Skeletal muscle cell (primary cell): ENCODE data around the gene CCHCR1.
A peak's percentile ranks its signal among the peaks of the same experiment; 100 is the strongest.

Experiments used
- DNase-seq: peaks from one replicate; pipeline ENCODE4 v3.0.0-alpha.2; 2010; ENCODE audit warnings: low read depth
- H3K4me3 ChIP-seq: 2 replicates; pipeline ENCODE4 v1.5.1; 2011; ENCODE audit warnings: low read depth, mild to moderate bottlenecking, control low read depth, low read length, moderate library complexity

The CCHCR1 gene

GRCh38 chr6:31142361-31142761, 15.2 kb downstream of the CCHCR1 start:
- no peak for DNase-seq
- no peak overlapping the region for H3K4me3 ChIP-seq

- no peak for DNase-seq
- no peak overlapping the region for H3K4me3 ChIP-seq
Observed at GRCh38 chr6:31140643-31141042, 17.0 kb downstream of the CCHCR1 start.

GRCh38 chr6:31139599-31139998, 18.0 kb downstream of the CCHCR1 start:
- no peak for DNase-seq

GRCh38 chr6:31138982-31139381, 18.6 kb downstream of the CCHCR1 start, which contains the start of gene PSORS1C2:
Gene PSORS1C2, minus strand, starts transcription at chr6:31139066. Its CDS starts 40 bp downstream, at chr6:31139026.
- no peak for DNase-seq
- no peak within 1 kb of the TSS for H3K4me3 ChIP-seq

More at GRCh38 chr6:31139599-31139998, 18.0 kb downstream of the CCHCR1 start:
- no peak overlapping the region for H3K4me3 ChIP-seq

GRCh38 chr6:31135710-31136109, 21.9 kb downstream of the CCHCR1 start:
- no peak for DNase-seq
- no peak overlapping the region for H3K4me3 ChIP-seq

- no peak for DNase-seq
- H3K4me3 ChIP-seq = no peak overlapping the region
Observed at GRCh38 chr6:31132806-31133205, 24.8 kb downstream of the CCHCR1 start.

- DNase-seq = no peak
- no peak overlapping the region for H3K4me3 ChIP-seq
Observed at GRCh38 chr6:31131595-31131994, 26.0 kb downstream of the CCHCR1 start.

GRCh38 chr6:31130751-31131150, 26.9 kb downstream of the CCHCR1 start:
- H3K4me3 ChIP-seq = no peak overlapping the region
- no peak for DNase-seq

GRCh38 chr6:31129130-31129529, 28.5 kb downstream of the CCHCR1 start:
- no peak overlapping the region for H3K4me3 ChIP-seq
- no peak for DNase-seq

- no peak overlapping the region for H3K4me3 ChIP-seq
- no peak for DNase-seq
Observed at GRCh38 chr6:31128093-31128676, 29.4 kb downstream of the CCHCR1 start.

- H3K4me3 ChIP-seq = no peak overlapping the region
- no peak for DNase-seq
Observed at GRCh38 chr6:31126396-31127175, 31.0 kb downstream of the CCHCR1 start.

- DNase-seq = peak; percentile 25
- H3K4me3 ChIP-seq = no peak overlapping the region
Observed at GRCh38 chr6:31125586-31126363, 31.8 kb downstream of the CCHCR1 start.

GRCh38 chr6:31125162-31125561, 32.4 kb downstream of the CCHCR1 start:
- DNase-seq = peak; percentile 16
- no peak overlapping the region for H3K4me3 ChIP-seq

GRCh38 chr6:31122791-31123706, 34.6 kb downstream of the CCHCR1 start:
- no peak overlapping the region for H3K4me3 ChIP-seq
- DNase-seq = peak; percentile 85

GRCh38 chr6:31121131-31121790, 36.3 kb downstream of the CCHCR1 start:
- DNase-seq = no peak
- H3K4me3 ChIP-seq = no peak overlapping the region

- H3K4me3 ChIP-seq = no peak within 1 kb of the TSS
- DNase-seq = no peak
Observed at GRCh38 chr6:31120151-31120915, 37.3 kb downstream of the CCHCR1 start, which contains the start of gene CDSN. Gene CDSN, minus strand, starts transcription at chr6:31120446. Its CDS starts 27 bp downstream, at chr6:31120419.

GRCh38 chr6:31118178-31118577, 39.4 kb downstream of the CCHCR1 start:
- H3K4me3 ChIP-seq = no peak overlapping the region
- no peak for DNase-seq
